H54 (cell line): ENCODE data around the gene PRDM7.

Experiments
- DNase-seq: peaks from one replicate; pipeline ENCODE4 v3.0.0; 2011; ENCODE audit warnings: low spot score, mixed read lengths; ENCODE audit not compliant: insufficient read length
- FAIRE-seq: peaks from 3 replicates; lab custom pipeline; 2011; peaks lifted over from hg19 to GRCh38; lab: Jason Lieb, UNC
- POLR2A ChIP-seq: IDR thresholded peaks from 2 replicates; pipeline ENCODE4 v1.6.1; 2011; ENCODE audit warnings: low read depth, mild to moderate bottlenecking, low read length

The PRDM7 gene

DNA sequence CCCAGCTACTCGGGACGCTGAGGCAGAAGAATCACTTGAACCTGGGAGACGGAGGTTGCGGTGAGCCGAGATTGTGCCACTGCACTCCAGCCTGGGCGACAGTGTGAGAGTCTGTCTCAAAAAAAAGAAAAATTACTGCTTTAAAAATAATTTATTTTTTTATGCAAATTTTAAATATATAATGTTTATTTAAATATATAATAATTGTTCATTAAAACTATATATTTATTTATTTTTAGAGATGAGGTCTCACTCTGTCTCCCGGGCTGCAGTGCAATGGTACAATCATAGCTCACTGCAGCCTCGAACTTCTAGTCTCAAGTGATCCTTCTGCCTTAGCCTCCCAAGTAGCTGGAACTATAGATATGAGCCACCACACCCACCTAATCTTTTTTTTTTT lies 42.6 kb downstream of the PRDM7 start:
- DNase-seq, result no peak

DNA sequence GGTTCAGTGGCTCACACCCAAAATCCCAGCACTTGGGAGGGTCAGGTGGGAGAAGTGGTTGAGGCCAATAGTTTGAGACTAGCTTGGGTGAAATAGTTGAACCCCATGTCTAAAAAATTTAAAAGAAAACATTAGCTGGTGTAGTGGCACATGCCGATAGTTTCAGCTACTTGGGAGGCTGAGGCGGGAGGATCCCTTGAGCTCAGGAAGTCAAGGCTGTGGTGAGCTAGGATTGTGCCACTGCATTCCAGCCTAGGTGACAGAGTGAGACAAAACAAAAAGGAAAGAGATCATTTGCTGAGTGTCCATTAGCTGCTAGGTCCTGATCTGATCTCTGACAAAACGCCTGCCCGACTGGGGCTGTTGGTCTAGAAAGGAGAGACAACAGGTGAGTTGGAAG lies 43.7 kb downstream of the PRDM7 start:
- DNase-seq, result no peak
- FAIRE-seq, result no peak
- TF ChIP-seq POLR2A, result no peak

More for the DNA sequence above, 42.6 kb downstream of the PRDM7 start:
- no peak for FAIRE-seq
- no peak for TF ChIP-seq POLR2A

DNA sequence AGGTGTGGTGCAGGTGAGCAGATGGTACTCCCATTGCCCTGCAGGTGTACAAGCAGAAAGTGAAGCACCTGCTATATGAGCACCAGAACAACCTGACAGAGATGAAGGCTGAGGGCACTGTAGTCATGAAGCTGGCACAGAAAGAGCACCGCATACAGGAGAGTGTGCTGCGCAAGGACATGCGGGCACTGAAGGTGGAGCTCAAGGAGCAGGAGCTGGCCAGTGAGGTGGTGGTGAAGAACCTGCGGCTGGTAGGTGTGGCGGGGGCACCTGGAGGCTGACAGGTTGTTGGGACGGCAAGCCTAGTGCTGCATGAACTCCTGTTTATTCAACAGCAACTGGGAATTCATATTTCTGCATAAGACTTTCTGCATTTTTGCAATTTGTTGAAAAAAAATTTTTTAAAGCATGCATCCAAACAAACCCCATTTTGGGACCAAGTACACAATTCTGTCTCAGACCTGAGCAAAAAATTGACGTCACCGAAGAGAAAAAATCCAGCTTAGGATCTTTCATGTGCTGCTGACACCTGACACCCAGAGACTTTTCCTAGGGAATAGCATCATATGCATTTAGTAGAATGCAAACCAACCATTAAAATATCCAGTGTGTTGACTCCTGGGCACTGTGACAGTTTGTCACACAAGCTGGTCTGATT lies 44.3 kb downstream of the PRDM7 start:
- DNase-seq (no peak), FAIRE-seq (no peak)
- TF ChIP-seq POLR2A, result no peak

DNA sequence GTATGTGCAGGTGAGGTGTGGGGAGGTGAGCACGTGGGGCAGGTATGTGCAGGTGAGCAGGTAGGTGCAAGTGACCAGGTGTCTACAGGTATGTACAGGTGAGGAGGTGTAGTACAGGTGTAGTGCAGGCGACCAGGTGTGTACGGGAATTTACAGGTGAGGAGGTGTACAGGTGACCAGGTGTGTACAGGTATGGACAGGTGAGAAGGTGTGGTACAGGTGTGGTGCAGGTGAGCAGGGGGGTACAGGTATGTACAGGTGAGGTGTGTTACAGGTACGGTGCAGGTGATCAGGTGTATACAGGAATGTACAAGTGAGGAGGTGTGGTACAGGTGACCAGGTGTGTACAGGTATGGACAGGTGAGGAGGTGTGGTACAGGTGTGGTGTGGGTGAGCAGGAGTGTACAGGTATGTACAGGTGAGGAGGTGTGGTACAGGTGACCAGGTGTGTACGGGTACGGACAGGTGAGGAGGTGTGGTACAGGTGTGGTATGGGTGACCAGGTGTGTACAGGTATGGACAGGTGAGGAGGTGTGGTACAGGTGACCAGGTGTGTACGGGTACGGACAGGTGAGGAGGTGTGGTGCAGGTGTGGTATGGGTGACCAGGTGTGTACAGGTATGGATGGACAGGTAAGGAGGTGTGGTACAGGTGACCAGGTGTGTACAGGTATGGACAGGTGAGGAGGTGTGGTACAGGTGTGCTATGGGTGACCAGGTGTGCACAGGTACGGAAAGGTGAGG lies 45.0 kb downstream of the PRDM7 start:
- DNase-seq (no peak), FAIRE-seq (no peak)
- TF ChIP-seq POLR2A, result no peak; the same call in 1 of the 2 replicates

DNA sequence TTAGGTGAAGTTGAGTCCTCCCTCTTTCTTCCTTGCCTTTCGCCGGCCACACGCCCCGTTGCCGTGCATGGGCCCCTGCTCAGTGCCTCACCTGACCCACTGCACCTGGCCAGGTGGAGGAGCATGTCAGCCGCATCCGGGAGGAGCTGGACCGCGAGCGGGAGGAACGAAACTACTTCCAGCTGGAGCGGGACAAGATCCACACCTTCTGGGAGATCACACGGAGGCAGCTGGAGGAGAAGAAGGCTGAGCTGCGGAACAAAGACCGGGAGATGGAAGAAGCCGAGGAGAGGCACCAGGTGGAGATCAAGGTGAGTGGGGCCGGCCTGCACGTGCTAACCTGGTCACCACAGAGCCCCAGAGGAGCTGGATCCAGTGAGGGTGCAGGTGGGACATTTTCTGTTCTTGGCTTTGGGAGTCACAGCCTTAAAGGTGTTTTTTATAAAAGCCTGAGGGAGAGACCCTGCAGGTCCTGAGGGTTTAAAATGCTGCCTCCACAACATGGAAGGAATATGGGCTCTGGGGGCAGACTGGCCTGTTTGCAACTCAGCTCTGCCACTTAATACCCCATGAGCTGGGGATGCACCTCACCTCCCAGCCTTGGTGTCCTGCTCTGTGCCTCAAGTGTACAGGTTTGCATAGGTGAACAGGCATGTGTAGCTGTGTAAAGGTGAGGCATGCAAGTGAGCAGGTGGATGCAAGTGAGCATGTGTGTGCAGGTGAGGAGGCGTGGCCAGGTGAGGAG lies 45.8 kb downstream of the PRDM7 start:
- FAIRE-seq, result no peak

DNA sequence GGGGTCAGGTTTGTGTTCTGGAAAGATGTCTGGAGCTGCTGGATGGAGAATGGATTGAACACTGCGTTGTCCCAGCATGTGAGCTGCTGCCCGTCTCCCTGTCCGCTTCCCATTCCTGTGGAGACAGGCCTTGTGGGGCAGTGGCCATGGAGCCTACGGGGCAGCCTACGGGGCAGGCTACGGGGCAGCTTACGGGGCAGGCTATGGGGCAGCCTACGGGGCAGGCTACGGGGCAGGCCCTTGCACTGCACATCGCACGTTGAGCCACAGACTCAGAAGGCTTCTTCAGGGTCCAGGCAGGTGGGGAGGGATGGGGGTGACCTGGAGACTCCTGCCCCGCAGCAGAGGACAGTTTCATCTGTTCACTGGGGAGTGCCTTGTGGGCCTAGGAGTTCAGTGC lies 48.1 kb downstream of the PRDM7 start:
- no peak for FAIRE-seq
- TF ChIP-seq POLR2A, result no peak
- no peak for DNase-seq

More for the DNA sequence above, 45.8 kb downstream of the PRDM7 start:
- TF ChIP-seq POLR2A, result no peak
- DNase-seq, result no peak

DNA sequence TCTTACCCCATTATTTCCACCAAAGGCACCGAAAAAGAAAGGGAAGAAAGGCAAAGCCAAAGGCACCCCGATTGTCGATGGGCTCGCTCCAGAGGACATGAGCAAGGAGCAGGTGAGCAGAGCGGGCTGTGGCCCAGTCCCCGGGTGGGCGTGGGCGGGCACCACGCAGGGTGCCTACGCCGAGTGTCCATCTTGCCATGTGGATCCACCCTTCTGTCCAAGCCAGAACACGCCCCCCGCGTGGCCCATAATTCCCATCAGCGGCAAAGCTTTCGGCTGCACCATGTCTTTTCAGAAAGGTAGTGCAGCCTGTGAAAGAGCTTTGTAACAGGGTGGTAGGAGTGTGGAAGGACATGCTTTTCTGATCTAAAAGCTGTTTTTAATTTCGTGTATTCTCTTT lies 49.5 kb downstream of the PRDM7 start:
- DNase-seq (no peak), FAIRE-seq (no peak)
- TF ChIP-seq POLR2A, result no peak

DNA sequence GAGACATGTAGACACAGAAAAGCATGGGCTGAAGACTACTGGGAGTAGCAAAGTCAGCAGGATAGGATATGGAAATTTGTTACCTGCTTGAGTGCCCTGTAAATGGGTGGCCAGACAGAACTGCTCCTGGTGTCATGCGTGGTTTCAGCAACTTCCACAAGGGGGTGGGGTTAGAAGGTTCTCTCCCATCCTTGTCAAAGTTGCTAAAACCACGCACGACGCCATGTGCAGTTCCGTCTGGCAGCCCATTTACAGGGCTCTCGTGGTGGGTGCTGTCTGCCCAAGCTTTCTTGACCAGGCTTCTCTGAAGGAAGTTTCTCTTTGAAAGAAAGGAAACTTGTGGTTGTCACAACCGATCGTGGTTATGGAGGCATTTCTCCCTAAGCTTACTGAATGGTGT lies 51.0 kb downstream of the PRDM7 start:
- no peak for TF ChIP-seq POLR2A
- DNase-seq (no peak), FAIRE-seq (no peak)

DNA sequence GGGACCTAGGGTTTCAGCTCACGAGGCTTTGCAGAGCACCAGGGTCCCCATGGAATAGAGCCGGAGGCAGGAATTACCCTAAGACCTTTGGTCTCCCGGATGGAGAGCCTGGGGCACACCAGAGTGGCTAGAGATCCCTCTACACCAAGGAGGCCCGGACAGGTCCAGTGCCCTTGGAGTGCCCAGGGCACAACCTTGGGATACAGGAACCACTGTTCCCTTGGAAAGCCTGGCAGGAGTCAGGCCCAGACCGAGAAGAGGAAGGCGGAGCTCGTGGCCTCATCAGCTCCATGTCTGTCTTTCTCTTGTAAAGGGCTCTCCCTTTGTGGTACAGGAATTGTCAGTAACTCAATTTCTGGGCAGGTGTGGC lies 54.1 kb downstream of the PRDM7 start:
- TF ChIP-seq POLR2A, result no peak
- DNase-seq (no peak), FAIRE-seq (no peak)

DNA sequence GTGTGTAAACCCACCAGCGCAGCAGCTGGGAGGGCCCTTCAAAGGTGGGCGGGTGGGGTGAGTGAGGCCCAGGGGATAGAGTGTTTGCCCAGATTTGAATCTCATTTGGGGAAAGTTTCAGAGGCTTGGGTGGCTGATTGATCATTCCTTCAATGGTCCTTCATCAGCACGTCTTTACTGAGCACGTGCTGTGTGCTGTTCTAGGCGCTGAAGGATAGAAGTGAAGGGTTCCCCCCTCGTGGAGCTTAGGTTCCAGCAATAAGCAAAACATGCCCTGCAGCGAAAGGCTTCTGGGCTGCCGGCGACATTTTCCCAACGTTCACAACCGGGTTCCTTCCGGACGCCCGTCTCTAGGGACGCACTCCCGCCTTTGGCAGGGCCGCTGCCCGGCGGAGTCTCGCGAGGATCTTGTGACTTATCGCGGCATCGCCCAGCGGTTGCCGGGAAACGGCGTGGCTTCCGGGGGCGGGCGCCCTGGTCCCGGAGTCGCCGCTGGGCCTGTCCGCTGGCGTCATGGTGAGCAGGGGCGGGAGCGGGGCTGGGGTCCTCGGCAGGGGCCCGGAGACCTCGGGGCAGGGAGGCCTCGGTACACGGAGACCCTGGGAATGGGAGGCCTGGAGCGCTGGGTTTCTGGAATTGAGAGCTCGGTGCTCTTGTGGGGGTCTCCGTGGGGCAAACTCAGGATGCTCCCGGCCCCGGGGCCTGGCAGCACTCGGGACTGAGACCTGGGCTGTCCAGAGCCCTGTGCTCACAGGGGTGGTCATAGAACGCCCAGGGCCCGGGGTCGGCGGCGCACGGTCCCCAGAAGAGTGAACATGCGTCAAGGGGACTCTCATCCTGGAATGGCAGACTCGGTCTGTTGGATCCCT lies 54.7 kb downstream of the PRDM7 start:
- FAIRE-seq (no peak), DNase-seq (peak; percentile 98)
- TF ChIP-seq POLR2A, result peak; percentile 80

DNA sequence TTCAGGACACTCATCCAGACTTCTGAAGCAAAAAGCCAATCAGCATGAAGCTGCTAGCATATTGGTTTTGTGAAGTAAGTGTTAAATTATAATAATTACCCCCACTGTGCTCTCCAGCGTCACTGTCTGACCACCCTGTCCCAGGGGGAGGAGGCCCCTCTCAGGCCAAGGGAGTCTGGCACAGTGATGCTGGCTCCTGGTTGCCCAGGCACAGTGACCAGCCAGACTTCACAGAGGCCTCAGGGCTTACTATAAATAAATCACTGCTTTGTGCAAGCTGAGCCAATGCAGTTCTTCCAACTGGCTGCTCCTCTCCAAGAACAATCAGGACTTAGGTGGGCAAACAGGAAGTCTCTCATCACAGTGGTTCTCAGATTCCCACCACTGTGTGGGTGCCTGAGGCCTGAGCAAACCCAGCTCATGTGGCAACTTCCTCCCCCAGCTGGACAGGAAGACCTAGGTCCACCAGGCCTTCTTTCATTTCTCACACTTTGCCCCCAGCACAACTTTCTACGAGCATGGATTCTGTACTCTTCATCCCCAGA lies 56.2 kb downstream of the PRDM7 start:
- FAIRE-seq, result no peak
- DNase-seq, result no peak
- no peak for TF ChIP-seq POLR2A

DNA sequence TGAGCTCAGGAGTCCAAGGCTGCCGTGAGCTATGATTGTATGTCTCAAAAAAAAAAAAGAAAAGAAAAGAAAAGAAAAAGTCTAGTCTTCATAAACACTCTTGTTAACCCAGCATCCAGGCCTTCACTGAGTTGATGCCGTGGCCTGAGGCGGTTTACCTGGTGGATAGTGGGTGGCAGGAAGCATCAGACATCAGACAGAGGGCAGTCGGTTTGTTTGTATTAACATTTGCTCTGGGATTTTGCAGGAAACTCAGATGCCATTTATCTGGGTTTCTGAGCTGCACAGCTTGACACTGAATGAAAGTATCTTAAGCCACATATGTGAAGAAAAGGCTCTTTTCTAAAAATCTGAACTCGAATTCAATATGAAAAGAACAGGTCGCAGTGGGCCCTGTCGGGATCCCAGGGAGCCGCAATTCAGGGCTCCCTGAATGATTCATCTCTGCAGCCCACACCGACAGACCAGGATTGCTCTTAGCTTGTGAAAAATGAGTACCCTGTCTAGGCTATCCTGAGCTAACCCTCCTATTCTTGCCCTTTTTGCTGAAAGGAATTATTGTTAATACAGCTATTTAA lies 56.8 kb downstream of the PRDM7 start:
- DNase-seq (no peak), FAIRE-seq (no peak)
- no peak for TF ChIP-seq POLR2A
